ENCODE measurements around the gene LHX3.

LHX3 gene

GRCh38 chr9:136207616-136208015 is 2.7 kb upstream of the LHX3 start:
- ATAC-seq (no peak), DNase-seq (no peak)

DNA sequence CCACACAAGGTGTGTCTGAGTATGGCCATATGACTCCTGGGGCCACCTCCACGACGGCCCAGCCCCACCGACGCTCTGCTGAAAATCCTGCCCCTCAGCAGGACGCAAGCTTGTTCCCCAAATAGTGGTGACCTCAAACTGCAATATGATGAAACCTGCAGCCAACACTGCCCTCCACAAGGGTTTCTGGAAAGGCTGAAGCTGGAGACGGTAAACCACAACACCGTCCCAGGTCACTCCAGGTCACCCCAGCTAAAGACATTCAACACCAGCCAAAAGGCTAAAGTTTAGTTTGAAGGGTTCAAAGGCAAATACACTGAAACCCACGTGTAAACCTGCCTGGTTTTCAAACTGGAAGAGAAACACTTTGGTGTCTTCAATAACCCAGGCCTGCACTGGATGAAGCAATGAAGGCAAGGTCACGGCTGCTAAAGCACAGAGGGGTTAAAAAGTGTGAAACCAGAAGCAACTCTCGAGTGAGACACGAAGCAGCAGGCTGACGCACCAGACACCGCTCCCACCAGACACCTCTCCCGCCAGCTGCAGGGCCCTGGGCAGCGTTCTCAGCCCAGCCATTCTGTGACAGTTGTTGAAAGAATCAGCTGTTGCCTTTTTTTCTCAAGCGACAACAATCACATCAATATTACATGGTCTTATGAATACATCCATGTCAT is 1.8 kb upstream of the LHX3 start:
- no peak for ATAC-seq
- no peak for DNase-seq

DNA sequence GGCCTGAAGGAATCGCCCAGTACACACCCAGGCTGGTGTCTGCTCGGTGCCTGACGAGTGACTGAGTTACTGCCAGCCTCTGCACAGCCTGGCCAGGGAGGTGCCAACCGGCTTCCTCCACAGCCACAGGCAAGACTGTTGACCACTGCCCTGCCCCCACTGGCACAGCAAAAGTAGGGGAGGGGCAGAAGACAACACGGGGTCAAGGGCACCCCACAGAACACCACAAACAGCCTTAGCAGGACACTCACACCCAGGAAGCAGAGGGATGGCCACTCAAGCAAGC is 722 bp upstream of the LHX3 start:
- ATAC-seq: no peak
- DNase-seq: no peak

GRCh38 chr9:136204145-136204805 is 653 bp downstream of the LHX3 start:
- no peak for ATAC-seq
- no peak for DNase-seq

DNA sequence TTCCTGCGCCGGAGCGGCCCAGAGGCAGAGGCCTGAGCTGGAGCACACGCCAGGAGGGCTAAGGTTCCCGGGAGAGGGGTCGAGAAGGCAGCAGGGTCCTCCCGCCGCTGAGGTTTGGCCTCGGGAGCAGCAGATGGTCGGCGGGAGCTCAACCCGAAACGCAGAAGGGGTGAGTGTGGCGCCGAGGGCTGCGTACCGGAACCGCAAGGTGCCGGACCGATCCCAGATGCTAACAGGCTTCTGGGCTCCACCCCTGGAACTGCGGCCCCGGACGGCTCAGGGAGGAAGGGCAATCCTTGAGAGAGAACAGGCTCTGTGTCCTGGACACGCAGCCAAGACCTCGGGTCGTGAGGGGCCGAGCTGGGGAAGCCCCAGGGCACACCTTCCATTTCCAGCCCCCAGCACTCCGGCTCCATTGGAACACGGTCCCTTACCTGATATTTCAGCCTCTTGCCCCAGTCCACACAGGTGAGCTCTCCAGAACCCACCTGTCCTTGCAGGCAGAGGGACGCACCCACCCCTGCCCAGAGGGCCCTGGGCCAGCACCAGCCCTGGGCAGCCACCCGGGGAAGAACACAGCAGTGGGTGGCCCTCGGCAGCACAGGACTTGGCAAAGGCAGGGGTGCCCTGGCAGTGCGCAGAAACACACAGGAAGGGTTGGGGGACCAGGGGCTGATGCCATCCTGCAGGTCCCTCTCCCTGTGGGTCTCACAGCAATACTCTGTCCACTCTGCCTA is 1.4 kb downstream of the LHX3 start:
- ATAC-seq (no peak), DNase-seq (no peak)

DNA sequence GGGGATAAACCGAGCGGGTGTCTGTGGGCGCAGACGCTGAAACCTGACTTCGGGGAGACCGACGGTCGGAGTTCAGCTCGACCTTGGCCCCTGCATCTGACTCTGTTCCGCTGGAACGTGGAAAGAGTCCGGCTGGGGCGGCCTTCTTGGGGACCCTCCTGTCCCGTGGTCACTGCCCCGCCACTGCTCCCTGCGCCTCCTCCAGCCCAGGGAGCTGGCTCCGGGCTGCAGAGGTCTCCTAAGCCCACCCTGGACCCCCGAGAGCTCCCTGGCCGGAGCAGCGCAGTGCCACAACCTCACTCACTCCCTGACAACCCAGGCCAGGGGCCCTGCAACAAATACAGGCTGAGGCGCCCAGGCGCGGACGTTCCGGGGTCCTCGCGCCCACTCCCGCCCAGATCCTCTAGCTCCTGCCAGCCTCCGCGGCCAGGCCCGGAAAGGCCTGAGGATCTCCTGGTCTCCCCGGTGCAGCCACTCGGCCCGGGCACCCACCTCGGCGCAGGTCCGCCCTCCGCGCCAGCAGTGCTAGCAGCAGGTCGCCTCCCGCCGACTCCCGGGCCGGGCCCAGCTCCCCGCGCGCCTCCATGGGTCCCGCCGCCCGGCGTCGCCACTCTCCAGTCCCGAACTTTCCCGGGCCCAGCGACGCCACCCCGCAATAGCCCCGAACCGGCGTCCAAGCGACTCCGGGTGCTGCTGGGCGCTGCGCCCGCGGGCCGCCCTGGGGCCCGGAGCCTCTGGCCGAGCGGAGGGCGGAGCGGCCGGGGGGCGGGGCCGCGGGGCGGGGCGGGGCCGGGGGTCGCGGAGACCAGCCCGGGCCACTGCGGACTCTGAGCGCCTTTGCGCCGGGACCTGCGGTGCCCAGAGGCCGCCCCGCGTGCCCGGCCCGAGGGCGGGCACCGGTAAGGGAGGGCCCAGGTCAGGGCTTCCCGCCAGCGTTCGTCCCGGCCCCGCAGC is 2.2 kb downstream of the LHX3 start:
- ATAC-seq: no peak
- no peak for DNase-seq

DNA sequence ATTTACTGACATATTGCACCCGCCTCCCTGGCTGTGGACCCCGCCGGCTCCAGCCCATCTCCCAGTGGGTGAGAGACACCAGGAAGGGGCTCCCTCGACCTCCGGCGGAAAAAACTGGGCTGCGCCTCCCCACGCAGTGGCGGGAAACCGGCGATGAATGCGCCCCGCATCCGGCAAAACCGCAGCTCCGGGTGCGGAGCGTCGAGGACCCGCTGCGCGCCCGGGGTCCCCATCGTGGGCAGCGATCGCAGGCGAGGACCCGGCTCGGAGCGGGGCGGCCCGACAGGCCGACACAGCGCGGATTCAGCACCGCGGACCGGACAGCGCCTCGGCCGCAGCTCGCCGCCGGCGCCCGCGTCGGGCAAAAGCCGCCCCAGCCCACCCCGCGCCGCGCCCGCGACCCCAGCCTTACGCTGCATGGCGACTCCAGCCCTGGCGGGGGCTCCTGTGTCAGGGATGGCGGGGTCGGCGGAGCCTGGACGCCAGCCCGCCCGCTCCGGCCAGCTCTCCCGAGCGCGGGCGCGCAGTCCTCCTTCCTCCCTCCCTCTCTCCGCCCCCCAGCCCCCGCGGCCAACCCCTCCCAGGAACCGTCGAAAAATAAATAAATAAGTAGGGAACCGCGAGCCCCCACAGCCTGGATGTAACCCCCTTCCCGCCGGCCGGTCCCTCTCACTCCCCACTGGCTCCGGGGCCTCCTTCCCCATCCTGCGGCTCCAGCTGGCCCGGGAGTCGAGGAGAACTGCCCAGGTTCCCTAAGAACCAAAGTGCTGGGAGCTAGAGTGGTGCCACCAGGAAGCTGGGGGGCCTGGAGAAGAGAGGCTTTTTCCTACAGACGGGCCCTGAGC is 3.1 kb downstream of the LHX3 start:
- ATAC-seq (no peak), DNase-seq (no peak)

GRCh38 chr9:136201174-136201573 is 3.8 kb downstream of the LHX3 start:
- no peak for DNase-seq
- no peak for ATAC-seq

DNA sequence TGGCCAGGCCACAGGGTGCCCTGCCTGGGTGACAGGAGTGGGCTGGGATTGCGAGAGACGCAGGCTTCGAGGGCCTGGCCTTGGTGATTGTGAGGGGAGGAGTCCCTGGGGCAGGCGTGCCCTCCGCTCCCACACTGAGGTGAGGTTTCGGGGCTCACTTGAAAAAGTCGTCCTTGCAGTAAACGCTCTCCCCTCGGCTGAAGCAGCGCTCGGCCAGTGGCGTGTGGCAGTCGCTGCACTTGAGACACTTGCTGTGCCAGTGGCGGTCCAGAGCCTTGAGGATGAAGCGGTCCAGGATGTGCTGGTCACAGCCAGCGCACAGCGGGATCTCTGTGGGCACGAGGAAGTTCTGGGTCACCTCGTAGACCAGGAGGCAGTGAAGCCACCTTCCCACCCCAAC is 4.5 kb downstream of the LHX3 start:
- no peak for ATAC-seq
- DNase-seq: no peak

GRCh38 chr9:136199391-136200288 is 5.3 kb downstream of the LHX3 start:
- DNase-seq (no peak), ATAC-seq (no peak)

- ATAC-seq (no peak), DNase-seq (no peak)
Observed at GRCh38 chr9:136198605-136199083, 6.3 kb downstream of the LHX3 start.

GRCh38 chr9:136197930-136198604 is 6.9 kb downstream of the LHX3 start:
- DNase-seq (no peak), ATAC-seq (no peak)

- DNase-seq: no peak
- peak; percentile 38 for ATAC-seq
Observed at GRCh38 chr9:136197084-136197875, 7.6 kb downstream of the LHX3 start.

GRCh38 chr9:136196404-136197083 is 8.4 kb downstream of the LHX3 start:
- ATAC-seq (peak; percentile 55), DNase-seq (no peak)

DNA sequence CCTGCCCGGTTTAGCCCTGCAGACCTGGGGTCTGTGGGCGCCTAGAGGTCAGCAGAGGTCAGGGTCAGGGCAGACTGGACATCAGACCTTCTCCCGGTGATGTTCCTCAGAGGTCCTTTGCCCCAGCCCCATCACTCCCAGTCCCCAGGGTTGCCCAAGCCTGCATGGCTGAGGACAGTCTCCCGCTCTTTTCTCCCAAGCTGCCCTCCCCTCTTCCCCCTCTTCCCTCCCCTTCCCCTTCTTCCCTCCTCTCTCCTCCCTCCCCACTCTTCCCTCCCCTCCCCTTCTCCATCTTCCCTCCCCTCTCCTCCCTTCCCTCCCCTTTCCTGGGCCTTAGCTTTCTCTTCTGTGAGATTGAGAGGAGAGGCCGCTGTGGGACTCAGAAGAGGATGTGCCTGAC is 10.4 kb downstream of the LHX3 start:
- no peak for DNase-seq
- ATAC-seq: no peak

- DNase-seq (no peak), ATAC-seq (no peak)
Observed at GRCh38 chr9:136193891-136194279, 11.0 kb downstream of the LHX3 start.

DNA sequence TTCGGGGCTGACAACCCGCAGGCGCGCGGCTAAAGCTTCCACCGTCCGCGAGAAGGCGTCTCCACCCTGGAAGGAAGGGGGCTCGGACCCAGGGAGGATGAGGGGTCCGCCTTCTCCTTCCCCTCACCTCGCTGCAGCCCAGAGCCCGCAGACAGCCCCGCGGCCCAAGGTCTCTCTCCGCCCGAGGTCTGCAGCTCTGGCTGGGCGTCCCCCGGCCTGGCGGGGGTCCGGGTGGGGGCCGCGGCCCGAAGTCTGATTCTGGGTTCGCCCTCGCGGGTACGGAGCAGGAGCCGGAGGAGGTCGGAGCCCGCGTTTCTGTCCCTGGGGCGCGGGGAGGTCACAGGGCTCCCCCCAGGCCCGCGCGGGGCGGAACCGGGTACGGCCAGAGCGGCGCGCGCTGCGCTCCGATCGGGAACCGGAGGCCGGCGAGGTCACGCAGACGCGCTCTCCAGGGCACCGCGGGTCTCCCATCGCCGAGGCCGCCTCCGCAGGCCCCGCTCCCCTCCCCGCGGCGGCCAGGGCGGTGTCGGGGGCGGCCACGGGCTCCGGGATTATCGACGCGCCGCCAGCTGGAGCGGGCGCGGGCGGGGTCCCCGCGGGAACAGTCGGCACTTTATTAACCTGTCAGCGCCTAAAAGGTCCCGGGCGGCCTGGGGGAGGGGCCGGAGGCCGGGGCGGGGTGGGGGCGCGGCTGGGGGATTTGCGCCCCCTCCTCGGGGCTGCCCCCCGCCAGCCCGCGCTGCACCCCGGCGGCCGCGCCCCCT is 11.6 kb downstream of the LHX3 start:
- DNase-seq: no peak
- no peak for ATAC-seq

Measured in stimulated activated naive CD8-positive, alpha-beta T cell treated with anti-CD3 and anti-CD28 coated beads, Interleukin-15, Interleukin-2, amounts not matched to agents 100 U/mL and 50 U/mL, for 24 hours (primary cell).